Upper lobe of left lung (tissue), 6 donors: ENCODE data around the gene RFX7. TPM values are rescaled to one million over a fixed set of nuclear protein-coding genes. Genes with fewer than 3 reads are reported as not detected.

Experiments used
- ATAC-seq, 2 donors: fragments of 200-7000 bp; cut with Tn5 transposase; one replicate each; pipeline ENCODE4 v1.9.1; 2022; ENCODE audit warnings: mild to moderate bottlenecking in 2 of 2, moderate library complexity in 2 of 2; ENCODE audit not compliant: low FRiP score in 2 of 2
- DNase-seq, 2 donors: peaks; one replicate each; pipeline ENCODE4 v3.0.0-alpha.2; 2019 to 2020
- H3K27ac ChIP-seq, 4 donors: fragments of 200-600 bp; sonication (generic); one replicate each; pipeline ENCODE4 v1.5.1; 2016 to 2019
- H3K27me3 ChIP-seq, 4 donors: fragments of 200-600 bp; sonication (generic); one replicate each; pipeline ENCODE4 v1.5.1; 2017 to 2019
- H3K36me3 ChIP-seq, 4 donors: fragments of 200-600 bp; sonication (generic); one replicate each; pipeline ENCODE4 v1.5.1; 2016 to 2019
- H3K4me1 ChIP-seq, 4 donors: fragments of 200-600 bp; sonication (generic); one replicate each; pipeline ENCODE4 v1.5.1; 2018 to 2019
- H3K4me3 ChIP-seq, 4 donors: fragments of 200-600 bp; sonication (generic); one replicate each; pipeline ENCODE4 v1.5.1; 2017 to 2019; ENCODE audit warnings: mild to moderate bottlenecking in 2 of 4, moderate library complexity in 1 of 4
- H3K9me3 ChIP-seq, 4 donors: fragments of 200-600 bp; sonication (generic); one replicate each; pipeline ENCODE4 v1.5.1; 2018 to 2019
- EP300 ChIP-seq, 4 donors: sonication (generic); formaldehyde crosslinking; IDR thresholded peaks; one replicate each; pipeline ENCODE4 v1.5.1; 2017; ENCODE audit warnings: antibody characterized with exemption in 4 of 4, control low read depth in 2 of 4
- POLR2A ChIP-seq, 4 donors: fragments of 450-650 bp; IDR thresholded peaks; one replicate each; pipeline ENCODE4 v1.5.1; 2016 to 2017; ENCODE audit warnings: antibody characterized with exemption in 4 of 4, mild to moderate bottlenecking in 2 of 4
- POLR2AphosphoS5 ChIP-seq, 2 donors: sonication (generic); formaldehyde crosslinking; IDR thresholded peaks; one replicate each; pipeline ENCODE4 v1.5.1; 2017; ENCODE audit warnings: antibody characterized with exemption in 2 of 2
- WGBS, 2 donors: methylation state at CpG; one replicate each; pipeline ENCODE4 v1.1.5; 2017 to 2018; 5-methylcytosine and 5-hydroxymethylcytosine counted together
- total RNA-seq, 6 donors: library from RNA; depleted of rRNA in 4 of 6; stranded (reverse); fragments of >200 nt in 4 of 6; gene quantifications; one replicate each; pipeline versions ENCODE4 v1.1.0 to v1.2.1, GENCODE V29; 2016 to 2021
- TF ChIP-seq, protein P1 (sequence below), 6 experiments: fragments of 450-650 bp in 4 of 6; fragments of 200-600 bp in 2 of 6; sonication (generic) in 2 of 6; IDR thresholded peaks; one replicate each; pipeline ENCODE4 v1.5.1; 2016 to 2019; ENCODE audit warnings: antibody characterized with exemption in 6 of 6
- donor health status: DM: no; HTN: no; CAD: no; lungs with moderate emphysema.
- donor health status: DM: no; HTN: yes; CAD: no; lungs with severe emphysema.

Gene RFX7
- total RNA-seq, 6 donors from 2014 or later: 8.0 to 17.9 (median 12.5) TPM

DNA sequence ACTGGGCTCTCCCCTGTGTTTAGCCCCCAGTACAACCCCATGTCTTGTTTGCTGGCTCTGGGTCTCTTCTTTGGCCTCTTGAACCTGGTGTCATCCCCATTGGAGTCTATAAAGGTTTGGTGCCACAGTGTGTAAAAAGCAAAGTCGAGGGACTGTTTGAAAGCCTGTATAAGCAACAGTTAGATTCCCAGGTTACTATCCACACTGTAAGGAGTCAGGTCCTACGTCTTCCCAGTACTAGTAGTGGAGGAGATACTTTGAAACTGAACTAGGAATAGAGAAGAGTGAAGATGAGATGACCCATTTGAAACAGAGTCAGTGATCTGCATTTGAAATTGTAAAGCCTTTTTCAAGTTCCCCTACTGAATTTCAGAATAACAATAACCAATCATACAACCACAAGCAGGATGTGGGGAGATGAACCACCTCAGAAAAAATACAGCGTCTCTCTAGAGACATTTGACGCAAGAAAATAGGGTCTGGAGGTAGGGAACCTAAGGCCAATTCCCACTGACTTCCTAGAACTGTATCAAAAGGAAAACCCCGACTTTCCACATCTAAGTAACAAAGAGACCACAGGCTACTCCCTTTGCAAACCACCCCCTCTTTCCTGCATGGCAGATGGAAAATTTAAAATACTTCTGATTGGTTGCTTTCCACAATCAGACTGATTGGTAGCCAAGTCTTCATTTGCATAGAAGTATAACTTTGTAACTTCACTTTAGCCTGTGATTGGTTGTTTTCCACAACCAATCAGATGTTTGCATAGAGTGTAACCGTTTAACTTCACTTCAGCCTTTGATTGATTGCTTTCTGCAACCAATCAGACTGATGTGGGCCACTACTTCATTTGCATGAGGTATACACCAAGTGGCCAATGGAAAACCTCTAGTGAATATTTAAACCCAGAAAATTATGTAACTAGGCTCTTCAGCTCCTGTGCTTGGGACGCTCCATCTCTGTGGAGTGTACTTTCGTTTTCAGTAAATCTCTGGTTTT, 200.4 kb downstream of the RFX7 start:
- no peak for ATAC-seq

DNA sequence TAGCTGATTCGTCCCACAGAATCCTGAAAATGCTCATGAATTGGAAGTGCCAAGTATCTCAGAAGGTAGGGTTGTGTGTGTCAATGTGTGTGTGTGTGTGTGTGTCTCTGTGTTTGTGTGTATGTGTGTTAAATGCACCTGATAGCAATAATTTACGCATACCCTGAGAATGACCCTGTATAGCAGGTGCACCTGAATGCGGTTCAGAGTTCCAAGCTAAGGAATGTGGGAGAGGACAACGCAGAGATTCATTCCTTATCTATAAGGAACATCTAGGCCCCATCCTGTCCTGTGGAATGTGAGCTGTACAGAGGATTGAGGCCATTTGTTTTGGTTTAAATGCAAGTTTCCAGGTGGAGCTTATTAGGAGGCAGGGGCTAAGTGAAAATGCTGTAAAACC, 201.2 kb downstream of the RFX7 start:
- Histone ChIP-seq H3K27me3 (no peaks in the 10 kb centered on the region), H3K4me3 (no peak overlapping the region), H3K9me3 (no peaks in the 10 kb centered on the region), H3K4me1 (peaks cover 13 to 25% (median 21%) of the 10 kb centered on the region in 4 donors), H3K36me3 (no peaks in the 10 kb centered on the region), H3K27ac (peak overlapping the region in 3 of 4 donors; percentile 29 to 38 (median 36))
- 62 to 76% methylated on average over 4 of the region's 4 CpGs for WGBS, 2 donors
- ATAC-seq (no peak), DNase-seq (no peak)
- TF ChIP-seq, protein P1, sequence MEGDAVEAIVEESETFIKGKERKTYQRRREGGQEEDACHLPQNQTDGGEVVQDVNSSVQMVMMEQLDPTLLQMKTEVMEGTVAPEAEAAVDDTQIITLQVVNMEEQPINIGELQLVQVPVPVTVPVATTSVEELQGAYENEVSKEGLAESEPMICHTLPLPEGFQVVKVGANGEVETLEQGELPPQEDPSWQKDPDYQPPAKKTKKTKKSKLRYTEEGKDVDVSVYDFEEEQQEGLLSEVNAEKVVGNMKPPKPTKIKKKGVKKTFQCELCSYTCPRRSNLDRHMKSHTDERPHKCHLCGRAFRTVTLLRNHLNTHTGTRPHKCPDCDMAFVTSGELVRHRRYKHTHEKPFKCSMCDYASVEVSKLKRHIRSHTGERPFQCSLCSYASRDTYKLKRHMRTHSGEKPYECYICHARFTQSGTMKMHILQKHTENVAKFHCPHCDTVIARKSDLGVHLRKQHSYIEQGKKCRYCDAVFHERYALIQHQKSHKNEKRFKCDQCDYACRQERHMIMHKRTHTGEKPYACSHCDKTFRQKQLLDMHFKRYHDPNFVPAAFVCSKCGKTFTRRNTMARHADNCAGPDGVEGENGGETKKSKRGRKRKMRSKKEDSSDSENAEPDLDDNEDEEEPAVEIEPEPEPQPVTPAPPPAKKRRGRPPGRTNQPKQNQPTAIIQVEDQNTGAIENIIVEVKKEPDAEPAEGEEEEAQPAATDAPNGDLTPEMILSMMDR (IDR thresholded peaks at IDR 0.05): no peak
- TF ChIP-seq EP300 (IDR thresholded peaks at IDR 0.05): no peak
- TF ChIP-seq POLR2AphosphoS5 (IDR thresholded peaks at IDR 0.05): no peak
- TF ChIP-seq POLR2A (IDR thresholded peaks at IDR 0.05): no peak

More for the DNA sequence above, 200.4 kb downstream of the RFX7 start:
- Histone ChIP-seq H3K4me3 (peak overlapping the region in 1 of 4 donors; percentile 19), H3K36me3 (no peaks in the 10 kb centered on the region), H3K9me3 (no peaks in the 10 kb centered on the region), H3K27ac (peak overlapping the region in 2 of 4 donors; percentile 36 to 38), H3K27me3 (no peaks in the 10 kb centered on the region), H3K4me1 (peaks cover 13 to 25% (median 21%) of the 10 kb centered on the region in 4 donors)
- TF ChIP-seq POLR2AphosphoS5 (IDR thresholded peaks at IDR 0.05) (no peak), POLR2A (IDR thresholded peaks at IDR 0.05) (no peak), EP300 (IDR thresholded peaks at IDR 0.05) (no peak)
- TF ChIP-seq, protein P1 (IDR thresholded peaks at IDR 0.05): no peak
- DNase-seq: no peak
- WGBS, 2 donors: 62 to 67% methylated on average over 8 of the region's 8 CpGs

DNA sequence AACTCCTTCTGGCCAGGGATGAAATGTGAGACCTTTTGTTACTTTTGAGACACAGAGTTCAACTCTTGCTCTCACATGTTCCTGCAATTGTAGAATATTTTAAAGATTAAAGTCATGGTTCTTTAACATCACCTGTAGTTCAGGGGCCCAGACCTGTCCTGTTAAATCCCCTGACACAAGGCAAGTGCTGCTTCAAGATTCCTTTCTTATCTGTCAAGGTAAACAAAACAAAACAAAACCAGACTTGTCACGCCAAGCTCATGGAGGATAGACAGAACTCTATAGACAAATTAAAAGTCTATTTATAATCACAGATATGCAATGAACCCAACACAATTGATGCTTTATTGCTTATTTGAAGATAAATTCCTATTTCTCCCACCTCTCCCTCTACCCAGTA, 201.6 kb downstream of the RFX7 start:
- Histone ChIP-seq H3K4me1 (peaks cover 13 to 25% (median 21%) of the 10 kb centered on the region in 4 donors), H3K9me3 (no peaks in the 10 kb centered on the region), H3K4me3 (no peak overlapping the region), H3K27me3 (no peaks in the 10 kb centered on the region), H3K27ac (peak overlapping the region in 1 of 4 donors; percentile 29), H3K36me3 (no peaks in the 10 kb centered on the region)
- 63 to 77% methylated on average over 1 of the region's 1 CpG for WGBS, 2 donors
- TF ChIP-seq POLR2AphosphoS5 (IDR thresholded peaks at IDR 0.05): no peak
- no peak for TF ChIP-seq POLR2A (IDR thresholded peaks at IDR 0.05)
- TF ChIP-seq, protein P1 (IDR thresholded peaks at IDR 0.05): no peak
- TF ChIP-seq EP300 (IDR thresholded peaks at IDR 0.05): no peak
- DNase-seq (no peak), ATAC-seq (no peak)

DNA sequence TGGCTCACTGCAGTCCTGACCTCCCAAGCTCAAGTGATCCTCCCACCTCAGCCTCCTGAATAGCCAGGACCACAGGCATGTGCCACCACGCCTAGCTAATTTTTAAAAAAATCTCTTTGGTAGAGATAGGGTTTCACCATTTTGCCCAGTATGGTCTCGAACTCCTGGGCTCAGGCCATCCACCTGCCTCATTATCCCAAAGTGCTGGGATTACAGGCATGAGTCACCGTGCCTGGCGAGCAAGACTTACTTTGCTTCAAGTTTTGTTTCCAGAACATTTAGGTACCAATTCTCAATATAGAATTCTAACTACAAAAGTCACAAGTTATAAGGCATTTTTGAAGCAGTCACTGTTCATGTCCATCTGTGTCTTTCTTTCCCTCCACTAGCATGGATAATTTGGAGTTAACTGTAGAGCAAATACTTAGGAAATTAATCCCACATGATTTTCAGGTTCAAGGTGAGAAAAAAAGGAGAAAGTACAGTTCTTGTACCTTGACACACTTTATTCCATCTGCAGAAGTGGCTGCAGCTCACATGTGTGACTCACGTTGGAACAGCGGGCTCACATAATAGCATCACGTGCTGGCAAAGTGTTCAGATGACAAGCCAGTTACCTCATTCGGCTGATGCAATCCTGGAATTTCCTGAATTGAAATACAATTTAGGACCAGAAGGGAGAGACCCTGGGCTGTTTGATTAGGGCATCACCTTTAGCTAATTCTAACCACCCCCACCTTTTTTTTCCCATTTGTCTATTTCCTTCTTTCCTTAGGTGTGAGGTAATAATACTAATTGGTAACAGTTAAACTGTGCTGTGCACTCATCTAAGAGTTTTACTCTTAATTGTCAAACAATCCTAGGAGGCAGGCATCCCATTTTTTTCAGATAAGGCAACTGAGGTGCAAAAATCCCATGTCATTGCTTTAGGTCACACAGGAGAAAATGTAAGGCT, 203.3 kb downstream of the RFX7 start:
- H3K4me1 ChIP-seq: peaks cover 13 to 25% (median 21%) of the 10 kb centered on the region in 4 donors
- ATAC-seq: peak; percentile 71 to 84
- no peaks in the 10 kb centered on the region for H3K36me3 ChIP-seq
- no peaks in the 10 kb centered on the region for H3K9me3 ChIP-seq
- no peak overlapping the region for H3K4me3 ChIP-seq
- DNase-seq: peak in 1 of 2 donors; percentile 86
- TF ChIP-seq EP300 (IDR thresholded peaks at IDR 0.05) (peak in 2 of 4 donors; percentile 90 to 98), POLR2AphosphoS5 (IDR thresholded peaks at IDR 0.05) (peak; percentile 54 to 90), POLR2A (IDR thresholded peaks at IDR 0.05) (no peak)
- TF ChIP-seq, protein P1 (IDR thresholded peaks at IDR 0.05): no peak
- peak overlapping the region; percentile 6 to 75 (median 66) for H3K27ac ChIP-seq
- no peaks in the 10 kb centered on the region for H3K27me3 ChIP-seq
- WGBS, 2 donors: 49 to 51% methylated on average over 8 of the region's 8 CpGs
